A673 (cell line): ENCODE data around the gene ZNF416. TPM values are rescaled to one million over a fixed set of nuclear protein-coding genes. Genes with fewer than 3 reads are reported as not detected.

Experiments
- BruUV-seq: library from RNA; stranded (reverse); fragments of 400-500 nt; replicated peaks from 2 replicates; lab custom pipeline; 2021; lab: Mats Ljungman, UMichigan
- CTCF ChIA-PET: fragments of 300-600 bp; sonication (Branson Sonifier 250); formaldehyde crosslinking; loops from one replicate; lab custom pipeline; 2022; ENCODE audit warnings: antibody characterized with exemption; lab: Charles Lee
- POLR2A ChIA-PET: fragments of 300-600 bp; sonication (Branson Sonifier 250); formaldehyde crosslinking; loops from one replicate; lab custom pipeline; 2022; ENCODE audit warnings: antibody characterized with exemption; ENCODE audit not compliant: low non-redundant PET; lab: Charles Lee
- DNase-seq: peaks from one replicate; pipeline ENCODE4 v3.0.0-alpha.2; 2015; ENCODE audit warnings: low spot score
- H3K27ac ChIP-seq: fragments of 200-600 bp; sonication (generic); 2 replicates; pipeline ENCODE4 v1.5.1; 2016; ENCODE audit warnings: mixed run types, low read depth, mild to moderate bottlenecking, mixed read lengths, antibody characterized with exemption, low read length; ENCODE audit not compliant: poor library complexity, severe bottlenecking
- H3K27me3 ChIP-seq: fragments of 200-600 bp; sonication (generic); replicated peaks from 2 replicates; pipeline ENCODE4 v1.6.1; 2017; ENCODE audit warnings: mixed run types, low read depth, mild to moderate bottlenecking, mixed read lengths, antibody characterized with exemption, low read length; ENCODE audit not compliant: insufficient read depth, poor library complexity
- H3K36me3 ChIP-seq: fragments of 200-600 bp; sonication (generic); 2 replicates; pipeline ENCODE4 v1.6.1; 2016; ENCODE audit warnings: mixed run types, mild to moderate bottlenecking, mixed read lengths, antibody characterized with exemption, low read length; ENCODE audit not compliant: insufficient read depth, poor library complexity, severe bottlenecking
- H3K4me1 ChIP-seq: fragments of 200-600 bp; sonication (generic); 2 replicates; pipeline ENCODE4 v1.6.1; 2017; ENCODE audit warnings: mixed run types, mild to moderate bottlenecking, mixed read lengths, antibody characterized with exemption, low read length; ENCODE audit not compliant: insufficient read depth, poor library complexity, severe bottlenecking
- H3K4me3 ChIP-seq: fragments of 200-600 bp; sonication (generic); 2 replicates; pipeline ENCODE4 v1.5.1; 2016; ENCODE audit warnings: low read depth, mixed run types, mild to moderate bottlenecking, mixed read lengths, low read length; ENCODE audit not compliant: poor library complexity, severe bottlenecking
- H3K9me3 ChIP-seq: fragments of 200-600 bp; sonication (generic); 2 replicates; pipeline ENCODE4 v1.6.1; 2016; ENCODE audit warnings: mixed run types, low read depth, mild to moderate bottlenecking, mixed read lengths, antibody characterized with exemption, low read length; ENCODE audit not compliant: poor library complexity, severe bottlenecking
- EZH2 ChIP-seq: fragments of 200-600 bp; sonication (generic); IDR thresholded peaks from 2 replicates; pipeline ENCODE4 v1.6.1; 2017; ENCODE audit warnings: borderline replicate concordance, low read depth, mild to moderate bottlenecking, mixed read lengths, antibody characterized with exemption, low read length; ENCODE audit not compliant: poor library complexity, severe bottlenecking
- intact Hi-C: fragments of 100-400 bp; cut with micrococcal nuclease; formaldehyde crosslinking; loops from one replicate; pipeline ENCODE4 v1.10.0; 2022; ENCODE audit not compliant: unreplicated experiment
- total RNA-seq: library from RNA; stranded (reverse); gene quantifications from 2 replicates; pipeline ENCODE4 v1.2.3, GENCODE V29; 2021
- TF ChIP-seq, protein P1 (sequence below): fragments of 300-800, 200-600 bp; sonication (generic); conservative IDR thresholded peaks from 2 replicates; pipeline ENCODE4 v1.5.1; 2017; ENCODE audit warnings: low read depth, mild to moderate bottlenecking, antibody characterized with exemption, low read length, moderate library complexity, mixed read lengths

ZNF416 gene
- total RNA-seq, 1 experiment from 2014 or later, result 6.8 TPM

DNA sequence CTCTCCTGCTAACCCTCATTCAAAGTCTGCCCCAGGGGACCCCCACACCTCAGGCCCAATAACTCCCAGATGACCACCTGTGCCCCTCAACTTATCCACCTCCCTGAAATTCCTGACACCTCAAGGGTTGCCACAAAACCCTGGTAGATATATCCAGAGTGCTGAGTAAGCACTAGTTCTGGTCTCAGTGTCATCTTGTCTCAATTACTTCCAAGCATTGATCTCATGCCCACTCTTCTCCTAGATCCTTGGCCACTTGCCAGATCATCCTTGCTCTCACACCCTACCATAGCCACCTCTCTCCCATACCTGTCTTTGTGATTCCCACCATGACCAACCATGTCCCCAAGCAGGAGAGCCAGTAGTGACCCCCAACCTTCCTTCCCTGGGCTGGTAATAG is 2.0 kb downstream of the ZNF416 start:
- no peak for DNase-seq
- no peak for TF ChIP-seq EZH2
- TF ChIP-seq, protein P1, sequence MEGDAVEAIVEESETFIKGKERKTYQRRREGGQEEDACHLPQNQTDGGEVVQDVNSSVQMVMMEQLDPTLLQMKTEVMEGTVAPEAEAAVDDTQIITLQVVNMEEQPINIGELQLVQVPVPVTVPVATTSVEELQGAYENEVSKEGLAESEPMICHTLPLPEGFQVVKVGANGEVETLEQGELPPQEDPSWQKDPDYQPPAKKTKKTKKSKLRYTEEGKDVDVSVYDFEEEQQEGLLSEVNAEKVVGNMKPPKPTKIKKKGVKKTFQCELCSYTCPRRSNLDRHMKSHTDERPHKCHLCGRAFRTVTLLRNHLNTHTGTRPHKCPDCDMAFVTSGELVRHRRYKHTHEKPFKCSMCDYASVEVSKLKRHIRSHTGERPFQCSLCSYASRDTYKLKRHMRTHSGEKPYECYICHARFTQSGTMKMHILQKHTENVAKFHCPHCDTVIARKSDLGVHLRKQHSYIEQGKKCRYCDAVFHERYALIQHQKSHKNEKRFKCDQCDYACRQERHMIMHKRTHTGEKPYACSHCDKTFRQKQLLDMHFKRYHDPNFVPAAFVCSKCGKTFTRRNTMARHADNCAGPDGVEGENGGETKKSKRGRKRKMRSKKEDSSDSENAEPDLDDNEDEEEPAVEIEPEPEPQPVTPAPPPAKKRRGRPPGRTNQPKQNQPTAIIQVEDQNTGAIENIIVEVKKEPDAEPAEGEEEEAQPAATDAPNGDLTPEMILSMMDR, result no peak
- peaks cover 41% of the 10 kb centered on the region for H3K36me3 ChIP-seq
- H3K9me3 ChIP-seq, result peaks cover 53% of the 10 kb centered on the region
- ChIA-PET CTCF (no interaction called here), POLR2A (no interaction called here)
- no peaks in the 10 kb centered on the region for H3K27me3 ChIP-seq
- H3K4me1 ChIP-seq, result no peaks in the 10 kb centered on the region
- H3K4me3 ChIP-seq, result no peak overlapping the region
- no peak overlapping the region for H3K27ac ChIP-seq
- BruUV-seq, result no TSS peak
- intact Hi-C loops, result no loop called here

DNA sequence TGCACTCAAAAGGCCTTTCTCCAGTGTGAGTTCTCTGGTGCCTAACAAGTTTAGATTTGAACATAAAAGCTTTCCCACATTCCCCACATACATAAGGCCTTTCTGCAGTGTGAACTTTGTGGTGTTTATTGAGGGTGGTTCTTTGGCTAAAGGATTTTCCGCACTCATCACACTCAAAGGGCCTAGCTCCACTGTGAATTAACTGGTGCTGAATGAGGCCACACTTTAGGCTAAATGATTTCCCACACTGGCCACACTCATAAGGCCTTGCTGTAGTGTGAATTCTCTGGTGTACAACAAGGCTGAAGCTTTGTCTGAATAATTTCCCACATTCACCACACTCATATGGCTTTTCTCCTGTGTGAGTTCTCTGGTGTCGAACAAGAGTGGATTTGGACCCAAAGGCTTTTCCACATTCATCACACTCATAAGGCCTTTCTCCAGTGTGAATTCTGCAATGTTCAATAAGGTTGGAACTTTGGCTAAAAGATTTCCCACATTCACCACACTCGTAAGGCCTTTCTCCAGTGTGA is 6.2 kb downstream of the ZNF416 start:
- POLR2A ChIA-PET, result no interaction called here
- Histone ChIP-seq H3K27me3 (no peaks in the 10 kb centered on the region), H3K36me3 (peaks cover 41% of the 10 kb centered on the region), H3K4me1 (no peaks in the 10 kb centered on the region), H3K4me3 (no peak overlapping the region), H3K27ac (no peak overlapping the region), H3K9me3 (peaks cover 76% of the 10 kb centered on the region)
- DNase-seq, result no peak
- intact Hi-C loops, result no loop called here
- TF ChIP-seq EZH2, result no peak
- TF ChIP-seq, protein P1, result no peak
- BruUV-seq, result no TSS peak
- CTCF ChIA-PET, result no interaction called here

DNA sequence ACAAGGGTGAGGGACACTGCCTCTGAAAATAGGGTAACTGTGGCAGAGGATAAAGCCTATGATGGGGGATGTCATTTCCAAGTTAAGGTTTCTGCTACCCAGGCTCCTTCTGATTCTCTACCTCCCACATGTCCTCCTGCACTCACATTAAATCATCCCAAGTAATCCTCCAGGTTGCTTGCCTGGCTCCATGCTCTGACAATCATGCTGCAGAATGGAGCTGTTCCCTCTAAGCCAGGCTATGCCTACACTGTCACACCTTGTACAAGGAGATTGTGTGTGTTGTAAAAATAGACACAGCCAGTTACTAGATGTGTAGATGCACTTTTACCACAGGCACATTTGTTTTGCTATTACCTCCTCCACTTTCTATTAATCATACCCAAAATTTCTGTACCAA is 8.0 kb downstream of the ZNF416 start:
- H3K4me1 ChIP-seq, result no peaks in the 10 kb centered on the region
- TF ChIP-seq EZH2, result no peak
- TF ChIP-seq, protein P1, result no peak
- no peak overlapping the region for H3K4me3 ChIP-seq
- H3K36me3 ChIP-seq, result peaks cover 37% of the 10 kb centered on the region
- ChIA-PET POLR2A (no interaction called here), CTCF (no interaction called here)
- BruUV-seq, result no TSS peak
- peaks cover 84% of the 10 kb centered on the region for H3K9me3 ChIP-seq
- intact Hi-C loops, result no loop called here
- H3K27ac ChIP-seq, result no peak overlapping the region
- DNase-seq, result no peak
- no peaks in the 10 kb centered on the region for H3K27me3 ChIP-seq
